Measurements from ENCODE around the gene DNAAF1. TPM values are rescaled to one million over a fixed set of nuclear protein-coding genes. Genes with fewer than 3 reads are reported as not detected.
"Not testable (repeated sequence)": the region's sequence is repeated elsewhere in the genome, so short reads cannot be mapped to it uniquely, and the experiment has no call there.

The DNAAF1 gene
- total and polyA plus RNA-seq, 5 donors = 0.14 to 0.68 (median 0.28) TPM; not detected in 2

GRCh38 chr16:84215531-84215930 lies 70.4 kb downstream of the DNAAF1 start:
- Histone ChIP-seq H3K27me3 (ENCODE audit: control insufficient read depth, insufficient read depth) (no peaks in the 10 kb centered on the region), H3K9me3 (ENCODE audit: control insufficient read depth, low read length) (no peaks in the 10 kb centered on the region)

DNA sequence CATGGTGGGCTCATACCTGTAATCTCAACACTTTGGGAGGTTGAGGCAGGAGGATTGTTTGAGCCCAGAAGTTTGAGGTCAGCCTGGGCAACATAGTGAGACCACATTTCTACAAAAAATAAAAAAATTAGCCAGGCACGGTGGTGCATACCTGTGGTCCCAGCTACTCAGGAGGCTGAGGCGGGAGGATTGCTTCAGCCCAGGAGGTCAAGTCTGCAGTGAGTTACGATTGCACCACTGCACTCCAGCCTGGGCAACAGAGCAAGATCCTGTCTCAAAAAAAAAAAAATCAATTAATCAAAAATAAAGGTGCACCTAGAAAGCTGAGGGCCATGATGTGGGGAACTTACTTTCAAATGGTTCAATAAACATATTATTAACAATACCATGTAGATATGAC lies 71.0 kb downstream of the DNAAF1 start:
- ATAC-seq; H3K4me1 ChIP-seq (ENCODE audit: control insufficient read depth, insufficient read depth, low read length); DNase-seq; H3K27me3 ChIP-seq (ENCODE audit: control insufficient read depth, insufficient read depth); intact Hi-C loops (cut with DNase I); H3K9me3 ChIP-seq (ENCODE audit: control insufficient read depth, low read length); H3K27ac ChIP-seq (ENCODE audit: low read length); H3K4me3 ChIP-seq (ENCODE audit: low read length): not testable (repeated sequence)
- 95% methylated on average over 3 of the region's 3 CpGs for WGBS

More at GRCh38 chr16:84215531-84215930, 70.4 kb downstream of the DNAAF1 start:
- intact Hi-C loops (cut with DNase I) = no loop called here
- DNase-seq (no peak), ATAC-seq (no peak)
- Histone ChIP-seq H3K27ac (ENCODE audit: low read length) (no peak overlapping the region), H3K4me3 (ENCODE audit: low read length) (no peak overlapping the region), H3K4me1 (ENCODE audit: control insufficient read depth, insufficient read depth, low read length) (no peaks in the 10 kb centered on the region)
- 65% methylated on average over 5 of the region's 5 CpGs for WGBS

DNA sequence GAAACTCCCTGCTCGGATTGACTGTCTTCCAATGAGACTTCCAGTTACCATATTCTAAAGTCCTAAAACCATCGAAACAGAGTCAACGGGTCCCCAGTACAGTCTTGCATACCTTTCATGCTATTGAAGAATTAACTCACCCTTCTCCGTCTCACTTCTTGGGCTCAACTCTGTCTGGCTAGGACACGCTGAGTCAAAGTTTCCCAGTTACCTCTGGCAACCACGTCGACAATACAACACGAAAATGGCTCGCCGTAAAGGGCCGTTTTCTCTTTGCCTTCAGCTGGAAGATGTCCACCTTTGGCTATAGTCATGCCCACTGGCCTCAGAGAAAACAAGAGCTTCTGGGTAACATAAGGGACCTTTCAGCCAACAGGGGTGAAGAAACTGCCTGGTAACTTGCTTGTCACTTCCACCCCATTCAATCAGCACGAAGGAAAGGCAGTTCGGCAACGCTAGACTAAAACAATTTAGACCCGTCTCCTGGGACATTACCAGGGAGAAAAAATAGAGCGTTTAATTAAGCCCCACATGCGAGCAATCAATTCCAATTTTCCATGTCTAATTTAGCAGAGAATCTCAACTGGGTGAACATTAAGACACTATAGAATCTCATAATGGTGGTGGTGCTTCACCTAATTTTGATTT lies 73.2 kb downstream of the DNAAF1 start:
- 80% methylated on average over 17 of the region's 17 CpGs for WGBS
- ATAC-seq (no peak), DNase-seq (no peak)
- intact Hi-C loops (cut with DNase I) = no loop called here
- Histone ChIP-seq H3K4me1 (ENCODE audit: control insufficient read depth, insufficient read depth, low read length) (no peaks in the 10 kb centered on the region), H3K9me3 (ENCODE audit: control insufficient read depth, low read length) (no peaks in the 10 kb centered on the region), H3K27me3 (ENCODE audit: control insufficient read depth, insufficient read depth) (no peaks in the 10 kb centered on the region), H3K4me3 (ENCODE audit: low read length) (no peak overlapping the region), H3K27ac (ENCODE audit: low read length) (no peak overlapping the region)

- ATAC-seq = no peak
- Histone ChIP-seq H3K27me3 (ENCODE audit: control insufficient read depth, insufficient read depth) (no peaks in the 10 kb centered on the region), H3K4me3 (ENCODE audit: low read length) (no peak overlapping the region), H3K27ac (ENCODE audit: low read length) (no peak overlapping the region), H3K4me1 (ENCODE audit: control insufficient read depth, insufficient read depth, low read length) (no peaks in the 10 kb centered on the region), H3K9me3 (ENCODE audit: control insufficient read depth, low read length) (no peaks in the 10 kb centered on the region)
- WGBS = 67% methylated on average over 6 of the region's 6 CpGs
- no peak for DNase-seq
- intact Hi-C loops (cut with DNase I) = no loop called here
Measured at GRCh38 chr16:84218956-84219355, 73.8 kb downstream of the DNAAF1 start.

- H3K27ac ChIP-seq (ENCODE audit: low read length) = no peak overlapping the region
- 98% methylated on average over 1 of the region's 1 CpG for WGBS
- no peaks in the 10 kb centered on the region for H3K27me3 ChIP-seq (ENCODE audit: control insufficient read depth, insufficient read depth)
- H3K9me3 ChIP-seq (ENCODE audit: control insufficient read depth, low read length) = no peaks in the 10 kb centered on the region
- no peak overlapping the region for H3K4me3 ChIP-seq (ENCODE audit: low read length)
- H3K4me1 ChIP-seq (ENCODE audit: control insufficient read depth, insufficient read depth, low read length) = no peaks in the 10 kb centered on the region
- no peak for DNase-seq
- intact Hi-C loops (cut with DNase I) = no loop called here
- ATAC-seq = no peak
Measured at GRCh38 chr16:84220851-84221250, 75.7 kb downstream of the DNAAF1 start.

DNA sequence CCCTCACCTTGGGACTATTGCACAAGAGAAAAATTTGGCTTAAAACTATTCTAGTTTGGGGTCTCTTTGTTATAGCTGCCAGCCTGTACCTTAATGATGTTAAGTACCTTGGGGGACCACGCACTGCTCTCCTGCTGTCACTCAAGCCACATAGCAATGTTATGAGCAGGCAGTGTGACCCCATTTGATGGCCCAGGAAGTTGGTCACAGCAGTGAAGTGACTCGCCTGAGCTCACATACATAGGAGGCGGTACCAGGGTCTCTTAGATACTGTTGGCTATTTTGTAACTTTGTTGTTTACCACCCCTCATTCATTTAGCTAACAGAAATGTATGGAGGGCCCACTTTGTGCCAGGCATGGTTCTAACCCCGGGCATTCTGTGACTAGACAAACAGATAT lies 78.3 kb downstream of the DNAAF1 start:
- ATAC-seq (no peak), DNase-seq (no peak)
- intact Hi-C loops (cut with DNase I) = no loop called here
- no peaks in the 10 kb centered on the region for H3K4me1 ChIP-seq (ENCODE audit: control insufficient read depth, insufficient read depth, low read length)
- no peak overlapping the region for H3K27ac ChIP-seq (ENCODE audit: low read length)
- H3K9me3 ChIP-seq (ENCODE audit: control insufficient read depth, low read length) = no peaks in the 10 kb centered on the region
- no peaks in the 10 kb centered on the region for H3K27me3 ChIP-seq (ENCODE audit: control insufficient read depth, insufficient read depth)
- no peak overlapping the region for H3K4me3 ChIP-seq (ENCODE audit: low read length)
- 90% methylated on average over 4 of the region's 4 CpGs for WGBS

DNA sequence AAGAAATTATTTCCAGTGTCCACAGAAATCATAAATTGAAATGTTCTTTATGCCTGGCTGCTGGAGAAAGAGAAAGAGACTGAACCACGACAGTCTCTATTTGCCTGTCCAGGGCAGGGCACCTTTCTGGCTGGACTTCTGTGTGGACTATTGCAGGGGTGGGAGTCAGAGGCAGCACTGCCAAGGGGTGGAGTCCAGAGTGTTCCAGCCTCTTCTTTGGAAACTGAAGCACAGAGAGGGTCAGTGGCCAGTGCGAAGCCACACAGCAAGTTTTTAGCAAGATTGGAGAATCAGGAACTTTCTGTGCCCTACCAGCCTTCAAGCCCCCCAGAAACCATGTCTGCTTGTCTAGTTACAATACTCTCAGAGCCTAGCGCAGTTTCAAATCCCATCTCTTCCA lies 79.4 kb downstream of the DNAAF1 start:
- no peaks in the 10 kb centered on the region for H3K9me3 ChIP-seq (ENCODE audit: control insufficient read depth, low read length)
- H3K27me3 ChIP-seq (ENCODE audit: control insufficient read depth, insufficient read depth) = no peaks in the 10 kb centered on the region
- no peaks in the 10 kb centered on the region for H3K4me1 ChIP-seq (ENCODE audit: control insufficient read depth, insufficient read depth, low read length)
- DNase-seq = no peak
- no peak for ATAC-seq
- WGBS = 92% methylated on average over 3 of the region's 3 CpGs
- H3K27ac ChIP-seq (ENCODE audit: low read length) = no peak overlapping the region
- no peak overlapping the region for H3K4me3 ChIP-seq (ENCODE audit: low read length)
- intact Hi-C loops (cut with DNase I) = no loop called here

DNA sequence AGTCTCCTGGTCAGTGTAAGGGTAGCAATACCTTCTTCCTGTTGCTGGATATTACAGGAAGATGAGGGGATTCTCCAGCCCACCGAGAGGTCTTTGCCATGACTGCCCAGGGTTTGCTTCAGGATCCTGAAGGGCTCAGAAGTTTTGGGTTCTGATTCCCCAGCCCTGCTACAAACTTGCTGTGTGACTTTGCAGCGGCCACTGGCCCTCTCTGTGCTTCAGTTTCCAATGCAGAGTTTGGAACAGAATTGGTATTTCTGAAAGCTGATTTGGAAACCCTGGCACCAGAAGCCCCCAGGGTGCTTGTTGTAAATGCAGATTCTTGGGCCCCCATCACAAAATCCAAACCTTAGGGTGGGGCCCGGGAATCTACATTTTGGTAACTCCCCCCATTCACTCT lies 80.0 kb downstream of the DNAAF1 start:
- WGBS = 88% methylated on average over 3 of the region's 3 CpGs
- ATAC-seq = no peak

DNA sequence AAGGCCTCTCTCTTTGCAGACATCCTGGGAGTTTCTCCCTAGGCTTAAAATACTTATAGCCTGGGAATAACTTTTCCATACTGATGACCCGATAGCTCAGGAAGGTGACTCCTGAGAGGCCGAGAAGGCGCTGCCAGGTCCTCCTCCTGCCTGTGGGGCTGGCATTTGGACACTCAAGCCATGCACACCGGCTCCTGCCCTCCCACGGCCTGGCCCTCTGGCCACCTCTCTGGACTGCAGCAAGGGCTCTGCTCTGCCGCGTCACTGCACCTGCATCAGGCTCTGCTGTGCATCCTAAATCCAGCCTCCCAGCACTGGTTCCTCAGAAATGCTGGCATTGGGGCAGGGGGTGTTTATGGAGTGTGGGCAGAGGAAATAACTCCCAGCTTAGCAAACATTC lies 80.5 kb downstream of the DNAAF1 start:
- intact Hi-C loops (cut with DNase I) = no loop called here
- Histone ChIP-seq H3K9me3 (ENCODE audit: control insufficient read depth, low read length) (no peaks in the 10 kb centered on the region), H3K4me3 (ENCODE audit: low read length) (no peak overlapping the region), H3K4me1 (ENCODE audit: control insufficient read depth, insufficient read depth, low read length) (no peaks in the 10 kb centered on the region), H3K27me3 (ENCODE audit: control insufficient read depth, insufficient read depth) (no peaks in the 10 kb centered on the region), H3K27ac (ENCODE audit: low read length) (no peak overlapping the region)
- WGBS = 73% methylated on average over 7 of the region's 7 CpGs
- ATAC-seq = no peak
- DNase-seq = no peak

More for the DNA sequence above, 80.0 kb downstream of the DNAAF1 start:
- Histone ChIP-seq H3K27ac (ENCODE audit: low read length) (no peak overlapping the region), H3K4me1 (ENCODE audit: control insufficient read depth, insufficient read depth, low read length) (no peaks in the 10 kb centered on the region), H3K27me3 (ENCODE audit: control insufficient read depth, insufficient read depth) (no peaks in the 10 kb centered on the region), H3K9me3 (ENCODE audit: control insufficient read depth, low read length) (no peaks in the 10 kb centered on the region), H3K4me3 (ENCODE audit: low read length) (no peak overlapping the region)
- intact Hi-C loops (cut with DNase I) = no loop called here
- DNase-seq = no peak

GRCh38 chr16:84226026-84226425 lies 80.9 kb downstream of the DNAAF1 start:
- DNase-seq (no peak), ATAC-seq (no peak)
- H3K9me3 ChIP-seq (ENCODE audit: control insufficient read depth, low read length) = no peaks in the 10 kb centered on the region
- H3K27ac ChIP-seq (ENCODE audit: low read length) = no peak overlapping the region
- H3K4me3 ChIP-seq (ENCODE audit: low read length) = no peak overlapping the region
- WGBS = 88% methylated on average over 8 of the region's 8 CpGs
- no peaks in the 10 kb centered on the region for H3K27me3 ChIP-seq (ENCODE audit: control insufficient read depth, insufficient read depth)
- intact Hi-C loops (cut with DNase I) = no loop called here
- H3K4me1 ChIP-seq (ENCODE audit: control insufficient read depth, insufficient read depth, low read length) = no peaks in the 10 kb centered on the region
